Hepatocyte (in vitro differentiated cells): ENCODE results near the gene SP100. TPM values are rescaled to one million over a fixed set of nuclear protein-coding genes. Genes with fewer than 3 reads are reported as not detected.
"Not testable (repeated sequence)": the region's sequence is repeated elsewhere in the genome, so short reads cannot be mapped to it uniquely, and the experiment has no call there.

Experiments used
- DNase-seq: peaks from one replicate; pipeline ENCODE4 v3.0.0-alpha.2; 2016; ENCODE audit warnings: low spot score
- H2AFZ ChIP-seq: fragments of 200-600 bp; sonication (generic); 2 replicates; pipeline ENCODE4 v1.6.0; 2016; ENCODE audit warnings: antibody characterized with exemption, mild to moderate bottlenecking
- H3K27ac ChIP-seq: fragments of 200-600 bp; sonication (generic); 2 replicates; pipeline ENCODE4 v1.5.1; 2016; ENCODE audit warnings: mild to moderate bottlenecking
- H3K27me3 ChIP-seq: fragments of 200-600 bp; sonication (generic); 2 replicates; pipeline ENCODE4 v1.6.1; 2016
- H3K36me3 ChIP-seq: fragments of 200-600 bp; sonication (generic); replicated peaks from 2 replicates; pipeline ENCODE4 v1.5.1; 2016; ENCODE audit warnings: low read depth; ENCODE audit not compliant: insufficient read depth
- H3K4me1 ChIP-seq: fragments of 200-600 bp; sonication (generic); 2 replicates; pipeline ENCODE4 v1.5.1; 2016; ENCODE audit warnings: mild to moderate bottlenecking, moderate library complexity; ENCODE audit not compliant: insufficient read depth
- H3K4me2 ChIP-seq: fragments of 200-600 bp; sonication (generic); 2 replicates; pipeline ENCODE4 v1.6.0; 2016
- H3K4me3 ChIP-seq: fragments of 200-600 bp; sonication (generic); 2 replicates; pipeline ENCODE4 v1.5.1; 2016; ENCODE audit warnings: mild to moderate bottlenecking
- H3K79me2 ChIP-seq: fragments of 200-600 bp; sonication (generic); 2 replicates; pipeline ENCODE4 v1.6.0; 2017; ENCODE audit warnings: mild to moderate bottlenecking
- H3K9me2 ChIP-seq: fragments of 200-600 bp; sonication (generic); replicated peaks from 2 replicates; pipeline ENCODE4 v1.6.0; 2017; ENCODE audit warnings: mild to moderate bottlenecking; ENCODE audit not compliant: insufficient read depth
- H3K9me3 ChIP-seq: fragments of 200-600 bp; sonication (generic); 2 replicates; pipeline ENCODE4 v1.5.1; 2016; ENCODE audit warnings: low read depth, mild to moderate bottlenecking
- H4K20me1 ChIP-seq: fragments of 200-600 bp; sonication (generic); 2 replicates; pipeline ENCODE4 v1.6.0; 2016; ENCODE audit warnings: mild to moderate bottlenecking; ENCODE audit not compliant: insufficient read depth, poor library complexity, severe bottlenecking
- EZH2 ChIP-seq: fragments of 200-600 bp; sonication (generic); IDR thresholded peaks from 2 replicates; pipeline ENCODE4 v1.6.1; 2016; ENCODE audit warnings: antibody characterized with exemption, mild to moderate bottlenecking, borderline replicate concordance
- EZH2phosphoT487 ChIP-seq: fragments of 200-600 bp; sonication (generic); IDR thresholded peaks from one replicate; pipeline ENCODE4 v1.6.1; 2018; ENCODE audit warnings: antibody characterized with exemption, mild to moderate bottlenecking, low read depth, moderate library complexity; ENCODE audit not compliant: unreplicated experiment, severe bottlenecking
- WGBS: methylation state at CpG from one replicate; pipeline ENCODE4 v1.1.6; 2016; ENCODE audit warnings: low lambda C conversion rate; ENCODE audit errors: missing lambda C conversion rate; 5-methylcytosine and 5-hydroxymethylcytosine counted together
- polyA plus RNA-seq: library from polyadenylated mRNA; unstranded; fragments of >200 nt; fragmentation: Nextera tagmentation; extraction: Ambion mirVana; gene quantifications from 2 replicates; pipeline ENCODE4 v1.2.1, GENCODE V29; 2016
- total RNA-seq: library from RNA; depleted of rRNA; stranded (reverse); fragments of >200 nt; gene quantifications from 2 replicates; pipeline ENCODE4 v1.2.3, GENCODE V29; 2014
- TF ChIP-seq, protein P1 (sequence below): fragments of 200-600 bp; sonication (generic); IDR thresholded peaks from 2 replicates; pipeline ENCODE4 v1.5.1; 2016; ENCODE audit warnings: antibody characterized with exemption, mild to moderate bottlenecking; ENCODE audit not compliant: poor library complexity

The SP100 gene
- total and polyA plus RNA-seq, 2 experiments from 2014 or later: 30.5 to 42.2 TPM

DNA sequence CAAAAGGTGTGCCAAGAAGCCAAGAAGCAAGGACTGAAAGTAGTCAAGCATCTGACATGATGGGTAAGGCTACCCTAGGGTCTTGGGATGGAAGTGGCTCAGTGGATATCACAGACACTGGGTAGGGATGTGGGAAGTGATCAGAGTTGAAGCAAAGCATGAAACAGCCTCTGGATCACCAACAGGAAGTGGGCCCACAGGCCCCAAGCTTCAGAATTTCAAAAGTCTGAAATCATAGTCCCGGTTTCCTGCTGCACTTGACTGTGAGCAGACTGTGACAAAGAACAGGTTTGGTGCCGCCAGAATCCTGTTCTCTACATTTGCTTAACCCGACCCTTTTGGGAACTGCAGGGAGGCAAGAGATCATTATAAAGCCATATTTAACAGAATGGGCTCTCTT lies 57.4 kb downstream of the SP100 start:
- Histone ChIP-seq H3K4me1 (no peaks in the 10 kb centered on the region), H3K9me2 (no peaks in the 10 kb centered on the region), H3K4me3 (no peak overlapping the region), H3K4me2 (no peak overlapping the region), H3K79me2 (no peaks in the 10 kb centered on the region), H4K20me1 (no peaks in the 10 kb centered on the region), H3K9me3 (no peaks in the 10 kb centered on the region), H3K36me3 (no peaks in the 10 kb centered on the region), H3K27me3 (no peaks in the 10 kb centered on the region), H2AFZ (no peak overlapping the region), H3K27ac (no peak overlapping the region)
- TF ChIP-seq EZH2phosphoT487 (no peak), EZH2 (no peak)
- TF ChIP-seq, protein P1, sequence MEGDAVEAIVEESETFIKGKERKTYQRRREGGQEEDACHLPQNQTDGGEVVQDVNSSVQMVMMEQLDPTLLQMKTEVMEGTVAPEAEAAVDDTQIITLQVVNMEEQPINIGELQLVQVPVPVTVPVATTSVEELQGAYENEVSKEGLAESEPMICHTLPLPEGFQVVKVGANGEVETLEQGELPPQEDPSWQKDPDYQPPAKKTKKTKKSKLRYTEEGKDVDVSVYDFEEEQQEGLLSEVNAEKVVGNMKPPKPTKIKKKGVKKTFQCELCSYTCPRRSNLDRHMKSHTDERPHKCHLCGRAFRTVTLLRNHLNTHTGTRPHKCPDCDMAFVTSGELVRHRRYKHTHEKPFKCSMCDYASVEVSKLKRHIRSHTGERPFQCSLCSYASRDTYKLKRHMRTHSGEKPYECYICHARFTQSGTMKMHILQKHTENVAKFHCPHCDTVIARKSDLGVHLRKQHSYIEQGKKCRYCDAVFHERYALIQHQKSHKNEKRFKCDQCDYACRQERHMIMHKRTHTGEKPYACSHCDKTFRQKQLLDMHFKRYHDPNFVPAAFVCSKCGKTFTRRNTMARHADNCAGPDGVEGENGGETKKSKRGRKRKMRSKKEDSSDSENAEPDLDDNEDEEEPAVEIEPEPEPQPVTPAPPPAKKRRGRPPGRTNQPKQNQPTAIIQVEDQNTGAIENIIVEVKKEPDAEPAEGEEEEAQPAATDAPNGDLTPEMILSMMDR: no peak
- no peak for DNase-seq
- 77% methylated on average over 3 of the region's 3 CpGs for WGBS

GRCh38 chr2:230475143-230475542 lies 59.1 kb downstream of the SP100 start:
- Histone ChIP-seq H3K4me2 (no peak overlapping the region), H3K9me2 (no peaks in the 10 kb centered on the region), H2AFZ (no peak overlapping the region), H3K36me3 (no peaks in the 10 kb centered on the region), H3K4me1 (no peaks in the 10 kb centered on the region), H3K27ac (no peak overlapping the region), H3K79me2 (no peaks in the 10 kb centered on the region), H3K4me3 (no peak overlapping the region), H3K9me3 (no peaks in the 10 kb centered on the region), H4K20me1 (no peaks in the 10 kb centered on the region), H3K27me3 (no peaks in the 10 kb centered on the region)
- no peak for DNase-seq
- TF ChIP-seq, protein P1: no peak
- TF ChIP-seq EZH2phosphoT487 (no peak), EZH2 (no peak)
- WGBS: 86% methylated on average over 1 of the region's 1 CpG

DNA sequence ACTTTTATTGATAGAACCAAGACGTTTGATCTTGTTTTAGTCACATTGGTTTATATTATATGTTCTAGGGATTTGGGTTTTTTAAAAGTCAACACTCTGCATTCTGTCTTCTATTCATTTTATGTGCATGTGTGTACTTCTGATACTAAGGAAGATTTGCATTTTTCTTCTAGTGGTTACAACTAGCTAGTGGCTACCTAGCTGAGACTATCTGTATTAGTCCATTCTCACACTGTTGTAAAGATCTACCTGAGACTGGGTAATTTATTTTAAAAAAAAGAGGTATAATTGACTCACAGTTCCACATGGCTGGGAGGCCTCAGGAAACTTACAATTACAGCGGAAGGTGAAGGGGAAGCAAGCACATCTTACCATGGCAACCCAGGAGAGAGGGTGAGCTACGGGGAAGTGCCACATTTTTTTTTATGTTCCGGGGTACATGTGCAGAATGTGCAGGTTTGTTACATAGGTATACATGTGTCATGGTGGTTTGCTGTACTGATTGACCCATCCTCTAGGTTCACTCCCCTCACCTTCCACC lies 69.9 kb downstream of the SP100 start:
- H3K36me3 ChIP-seq: no peaks in the 10 kb centered on the region
- no peak overlapping the region for H3K4me3 ChIP-seq
- H4K20me1 ChIP-seq: no peaks in the 10 kb centered on the region
- TF ChIP-seq EZH2: no peak
- TF ChIP-seq, protein P1: no peak
- TF ChIP-seq EZH2phosphoT487: no peak
- no peaks in the 10 kb centered on the region for H3K9me3 ChIP-seq
- WGBS: 92% methylated on average over 4 of the region's 4 CpGs
- no peak overlapping the region for H3K27ac ChIP-seq
- H2AFZ ChIP-seq: no peak overlapping the region
- no peaks in the 10 kb centered on the region for H3K9me2 ChIP-seq
- H3K4me2 ChIP-seq: no peak overlapping the region
- H3K4me1 ChIP-seq: no peaks in the 10 kb centered on the region
- H3K79me2 ChIP-seq: no peaks in the 10 kb centered on the region
- no peaks in the 10 kb centered on the region for H3K27me3 ChIP-seq
- no peak for DNase-seq

GRCh38 chr2:230491219-230491618 lies 75.2 kb downstream of the SP100 start:
- not testable (repeated sequence) for H2AFZ ChIP-seq, H3K9me3 ChIP-seq, DNase-seq, H3K79me2 ChIP-seq, H3K27me3 ChIP-seq, H3K36me3 ChIP-seq, H4K20me1 ChIP-seq, H3K9me2 ChIP-seq, H3K4me2 ChIP-seq, H3K4me1 ChIP-seq, H3K4me3 ChIP-seq, H3K27ac ChIP-seq
- 76% methylated on average over 2 of the region's 2 CpGs for WGBS
